Panc1 (cell line): Measurements from ENCODE around the gene POLR2A. TPM values are rescaled to one million over a fixed set of nuclear protein-coding genes. Genes with fewer than 3 reads are reported as not detected.

Experiments used
- ATAC-seq: fragments of 200-7000 bp; cut with Tn5 transposase; 2 replicates; pipeline ENCODE4 v1.9.1; 2020; ENCODE audit warnings: mild to moderate bottlenecking, moderate library complexity
- BruUV-seq: library from RNA; stranded (reverse); fragments of 400-500 nt; replicated peaks from 2 replicates; lab custom pipeline; 2021; lab: Mats Ljungman, UMichigan
- CTCF ChIA-PET: fragments of 300-600 bp; sonication (Branson Sonifier 250); formaldehyde crosslinking; loops from one replicate; lab custom pipeline; 2022; ENCODE audit warnings: antibody characterized with exemption; lab: Charles Lee
- POLR2A ChIA-PET: fragments of 300-600 bp; sonication (Branson Sonifier 250); formaldehyde crosslinking; loops from one replicate; lab custom pipeline; 2022; ENCODE audit warnings: antibody characterized with exemption; lab: Charles Lee
- DNase-seq: peaks from one replicate; pipeline ENCODE4 v3.0.0-alpha.2; 2010; ENCODE audit warnings: low read depth, low spot score
- H3K27ac ChIP-seq: 2 replicates; pipeline ENCODE4 v1.5.1; 2011; ENCODE audit warnings: mild to moderate bottlenecking, low read length, inconsistent platforms
- H3K27me3 ChIP-seq: fragments of 200-500 bp; sonication (Bioruptor generic); 2 replicates; pipeline ENCODE4 v1.6.0; 2014; ENCODE audit warnings: low read length, inconsistent platforms; ENCODE audit not compliant: control insufficient read depth, insufficient read depth
- H3K36me3 ChIP-seq: fragments of 200-500 bp; sonication (Bioruptor generic); 2 replicates; pipeline ENCODE4 v1.5.1; 2014; ENCODE audit warnings: inconsistent platforms, mild to moderate bottlenecking, low read length, moderate library complexity; ENCODE audit not compliant: control insufficient read depth, insufficient read depth
- H3K4me1 ChIP-seq: 2 replicates; pipeline ENCODE4 v1.5.1; 2011; ENCODE audit warnings: inconsistent platforms, mild to moderate bottlenecking, low read length, moderate library complexity; ENCODE audit not compliant: control insufficient read depth, insufficient read depth
- H3K4me3 ChIP-seq, 2 experiments: 2 replicates each; pipeline ENCODE4 v1.5.1; 2011 to 2012; ENCODE audit warnings: low read depth in 2 of 2, low read length in 2 of 2, mild to moderate bottlenecking in 2 of 2, inconsistent platforms in 1 of 2, moderate library complexity in 1 of 2
- H3K9me3 ChIP-seq: fragments of 200-500 bp; sonication (Bioruptor generic); 2 replicates; pipeline ENCODE4 v1.5.1; 2014; ENCODE audit warnings: low read depth, mild to moderate bottlenecking, inconsistent platforms, low read length, moderate library complexity; ENCODE audit not compliant: control insufficient read depth, insufficient read depth
- CTCF ChIP-seq: fragments of 450-650 bp; IDR thresholded peaks from 2 replicates; pipeline ENCODE4 v1.5.1; 2017; ENCODE audit warnings: mild to moderate bottlenecking
- POLR2AphosphoS5 ChIP-seq: IDR thresholded peaks from 2 replicates; pipeline ENCODE4 v1.6.1; 2012; ENCODE audit warnings: mild to moderate bottlenecking, low read depth, low read length, moderate library complexity
- REST ChIP-seq, 2 experiments: IDR thresholded peaks; 2 replicates each; pipeline ENCODE4 v1.6.1; 2011 to 2012; ENCODE audit warnings: low read depth in 2 of 2, control low read depth in 1 of 2, low read length in 1 of 2, mild to moderate bottlenecking in 1 of 2, moderate library complexity in 1 of 2; ENCODE audit not compliant: insufficient read depth in 1 of 2
- SIN3A ChIP-seq: IDR thresholded peaks from 2 replicates; pipeline ENCODE4 v1.6.1; 2012; ENCODE audit warnings: low read depth, mild to moderate bottlenecking, low read length, moderate library complexity, borderline replicate concordance; ENCODE audit not compliant: insufficient read depth
- TCF7L2 ChIP-seq: IDR thresholded peaks from 2 replicates; pipeline ENCODE4 v1.6.1; 2011; ENCODE audit warnings: mild to moderate bottlenecking, low read depth, low read length, inconsistent platforms
- in situ Hi-C: cut with HindIII; loops from 2 replicates; pipeline ENCODE4 v1.10.0; 2016; ENCODE audit warnings: low sequenced_read_pairs, low pct_unique_long_range_greater_than_20kb
- intact Hi-C: fragments of 100-400 bp; cut with micrococcal nuclease; formaldehyde crosslinking; loops from one replicate; pipeline ENCODE4 v1.10.0; 2022; ENCODE audit not compliant: unreplicated experiment
- total RNA-seq: library from RNA; stranded (reverse); gene quantifications from one replicate; pipeline ENCODE4 v1.2.1, GENCODE V29; 2021; ENCODE audit not compliant: unreplicated experiment

The POLR2A gene
- total RNA-seq, 1 experiment from 2014 or later: 181 TPM

DNA sequence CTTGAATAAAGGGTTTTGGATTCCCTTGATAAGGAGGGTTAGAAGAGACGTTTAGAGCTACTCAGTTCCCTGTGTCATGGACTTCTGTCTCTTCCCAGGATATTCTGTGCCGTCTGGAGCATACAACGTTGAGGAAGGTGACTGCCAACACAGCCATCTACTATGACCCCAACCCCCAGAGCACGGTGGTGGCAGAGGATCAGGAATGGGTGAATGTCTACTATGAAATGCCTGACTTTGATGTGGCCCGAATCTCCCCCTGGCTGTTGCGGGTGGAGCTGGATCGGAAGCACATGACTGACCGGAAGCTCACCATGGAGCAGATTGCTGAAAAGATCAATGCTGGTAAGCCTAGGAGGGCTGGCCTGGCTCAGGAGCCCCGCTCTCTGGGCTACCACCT, 24.7 kb downstream of the POLR2A start:
- no peak overlapping the region for H3K27ac ChIP-seq
- CTCF ChIA-PET: interaction anchor here (0.6 to 1.2 kb wide), 2 partner anchors 21 to 52 kb away, joined by 3 read pairs; no protein-coding TSS in a partner anchor
- ATAC-seq (no peak), DNase-seq (no peak)
- intact Hi-C loops: no loop called here
- no peaks in the 10 kb centered on the region for H3K4me1 ChIP-seq
- TF ChIP-seq POLR2AphosphoS5 (no peak), TCF7L2 (no peak), CTCF (no peak), REST (IDR thresholded peaks at IDR 0.05; ENCODE audit: insufficient read depth in 1 of 2, low read depth in 2 of 2, low read length in 1 of 2) (no peak), SIN3A (no peak)
- H3K4me3 ChIP-seq: no peak overlapping the region
- in situ Hi-C loops: no loop called here
- H3K27me3 ChIP-seq: no peaks in the 10 kb centered on the region
- no peaks in the 10 kb centered on the region for H3K9me3 ChIP-seq
- no TSS peak for BruUV-seq
- POLR2A ChIA-PET: no interaction called here
- H3K36me3 ChIP-seq: peaks cover 20% of the 10 kb centered on the region

DNA sequence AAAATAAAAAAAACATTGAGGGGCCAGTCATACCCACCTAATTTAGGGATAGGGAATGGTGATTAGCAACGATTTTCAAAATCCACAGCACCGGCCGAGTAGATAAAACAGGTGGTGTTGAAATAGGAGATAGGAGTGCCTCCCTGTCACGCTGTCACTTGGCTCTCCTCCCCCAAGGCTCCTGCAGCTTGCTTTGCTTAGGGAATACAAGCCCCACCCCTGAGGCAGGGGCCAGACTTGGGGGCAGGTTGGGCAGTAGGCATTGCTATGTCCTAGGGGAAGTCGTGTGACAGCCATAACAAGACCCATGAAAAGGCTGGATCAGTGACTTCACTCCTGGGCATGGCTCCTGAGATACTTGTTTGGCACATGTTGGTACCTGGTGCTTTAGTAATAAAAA, 25.8 kb downstream of the POLR2A start:
- Histone ChIP-seq H3K27me3 (no peaks in the 10 kb centered on the region), H3K9me3 (no peaks in the 10 kb centered on the region), H3K27ac (no peak overlapping the region), H3K36me3 (peaks cover 19% of the 10 kb centered on the region), H3K4me1 (no peaks in the 10 kb centered on the region), H3K4me3 (no peak overlapping the region)
- ChIA-PET CTCF (no interaction called here), POLR2A (no interaction called here)
- TF ChIP-seq CTCF (no peak), TCF7L2 (no peak), REST (IDR thresholded peaks at IDR 0.05; ENCODE audit: insufficient read depth in 1 of 2, low read depth in 2 of 2, low read length in 1 of 2) (no peak), POLR2AphosphoS5 (no peak), SIN3A (no peak)
- ATAC-seq: no peak
- no TSS peak for BruUV-seq
- no peak for DNase-seq
- intact Hi-C loops: no loop called here
- in situ Hi-C loops: no loop called here
